SK-N-SH (cell line): ENCODE results near the gene ZDHHC5.

Experiments
- CHD2 ChIP-seq: fragments of 150-350 bp; IDR thresholded peaks from 2 replicates; pipeline ENCODE4 v1.6.1; 2018; ENCODE audit warnings: low read length; ENCODE audit not compliant: partially characterized antibody
- POLR2AphosphoS5 ChIP-seq: IDR thresholded peaks from 2 replicates; pipeline ENCODE4 v1.6.1; 2012; ENCODE audit warnings: low read depth, low read length

GRCh38 chr11:57675176-57675941 lies 7.4 kb downstream of the ZDHHC5 start:
- TF ChIP-seq POLR2AphosphoS5, result no peak
- TF ChIP-seq CHD2, result no peak
